GM21360 (cell line): ENCODE results near the gene TRIP6.

ENCODE experiments used
- ATAC-seq: cut with Tn5 transposase; IDR thresholded peaks from one replicate; pipeline ENCODE4 v1.9.1; 2021; ENCODE audit warnings: mild to moderate bottlenecking, moderate library complexity; ENCODE audit not compliant: unreplicated experiment

Gene TRIP6

GRCh38 chr7:100888988-100889750 is 22.0 kb downstream of the TRIP6 start, which contains the start of gene UFSP1:
TSS of gene UFSP1 (minus strand) at chr7:100889715. CDS start at chr7:100889271, 444 bp downstream.
- peak; percentile 23 for ATAC-seq

- ATAC-seq: no peak
Measured at GRCh38 chr7:100890653-100891567, 23.7 kb downstream of the TRIP6 start.

- no peak for ATAC-seq
Measured at GRCh38 chr7:100891568-100892247, 24.5 kb downstream of the TRIP6 start.

GRCh38 chr7:100892364-100893317 is 25.5 kb downstream of the TRIP6 start:
- ATAC-seq: no peak

- no peak for ATAC-seq
Measured at GRCh38 chr7:100893318-100893895, 26.2 kb downstream of the TRIP6 start.

GRCh38 chr7:100893910-100894721 is 26.9 kb downstream of the TRIP6 start:
- no peak for ATAC-seq

GRCh38 chr7:100894860-100895700 is 27.9 kb downstream of the TRIP6 start:
- no peak for ATAC-seq

GRCh38 chr7:100895701-100895955 is 28.4 kb downstream of the TRIP6 start, which contains the start of gene ACHE:
TSS of gene ACHE (minus strand) at chr7:100895888. CDS start at chr7:100894232, 1,656 bp downstream.
- ATAC-seq: no peak

GRCh38 chr7:100895956-100896731 is 29.0 kb downstream of the TRIP6 start:
- ATAC-seq: no peak

GRCh38 chr7:100896732-100897608 is 29.8 kb downstream of the TRIP6 start:
- ATAC-seq: no peak

- ATAC-seq: no peak
Measured at GRCh38 chr7:100897772-100898454, 30.7 kb downstream of the TRIP6 start.

GRCh38 chr7:100899432-100899831 is 32.2 kb downstream of the TRIP6 start:
- ATAC-seq: no peak

- ATAC-seq: no peak
Measured at GRCh38 chr7:100900978-100901377, 33.8 kb downstream of the TRIP6 start.

GRCh38 chr7:100901921-100902332 is 34.7 kb downstream of the TRIP6 start:
- no peak for ATAC-seq

- no peak for ATAC-seq
Measured at GRCh38 chr7:100902638-100903037, 35.5 kb downstream of the TRIP6 start.

- ATAC-seq: no peak
Measured at GRCh38 chr7:100908512-100908911, 41.3 kb downstream of the TRIP6 start.
